Vagina (tissue), 2 donors: ENCODE data around the gene MYEF2. TPM values are rescaled to one million over a fixed set of nuclear protein-coding genes. Genes with fewer than 3 reads are reported as not detected.

ENCODE experiments used
- DNase-seq, 2 donors: peaks; one replicate each; pipeline ENCODE4 v3.0.0-alpha.2; 2017; ENCODE audit errors: extremely low spot score in 2 of 2
- H3K27ac ChIP-seq: fragments of 200-600 bp; sonication (generic); one replicate; pipeline ENCODE4 v1.5.1; 2019
- H3K27me3 ChIP-seq: fragments of 200-600 bp; sonication (generic); one replicate; pipeline ENCODE4 v1.5.1; 2019
- H3K36me3 ChIP-seq, 2 donors: fragments of 200-600 bp; sonication (generic); one replicate each; pipeline ENCODE4 v1.5.1; 2017 to 2019
- H3K4me1 ChIP-seq: fragments of 200-600 bp; sonication (generic); one replicate; pipeline ENCODE4 v1.5.1; 2019
- H3K4me3 ChIP-seq, 2 donors: fragments of 200-600 bp; sonication (generic); 1 replicate in 1 of 2; 2 replicates in 1 of 2; pipeline ENCODE4 v1.5.1; 2016 to 2019
- H3K9me3 ChIP-seq: fragments of 200-600 bp; sonication (generic); one replicate; pipeline ENCODE4 v1.5.1; 2019
- CTCF ChIP-seq, 3 experiments: fragments of 450-650 bp in 2 of 3; fragments of 200-600 bp in 1 of 3; sonication (generic) in 1 of 3; IDR thresholded peaks; one replicate each; pipeline ENCODE4 v1.5.1; 2017 to 2019; ENCODE audit warnings: antibody characterized with exemption in 3 of 3, mild to moderate bottlenecking in 2 of 3, moderate library complexity in 2 of 3
- POLR2A ChIP-seq, 2 donors: fragments of 450-650 bp; IDR thresholded peaks; one replicate each; pipeline ENCODE4 v1.6.1; 2017; ENCODE audit warnings: antibody characterized with exemption in 2 of 2, mild to moderate bottlenecking in 2 of 2, moderate library complexity in 2 of 2
- POLR2AphosphoS5 ChIP-seq, 2 donors: sonication (generic); formaldehyde crosslinking; IDR thresholded peaks; one replicate each; pipeline ENCODE4 v1.9.0; 2017; ENCODE audit warnings: antibody characterized with exemption in 2 of 2, mild to moderate bottlenecking in 2 of 2, low read depth in 1 of 2; ENCODE audit not compliant: insufficient read depth in 1 of 2
- intact Hi-C: fragments of 100-400 bp; cut with DNase I; formaldehyde crosslinking; loops from one replicate; pipeline ENCODE4 v1.15.1; 2023
- total RNA-seq: library from RNA; depleted of rRNA; stranded (reverse); fragments of >200 nt; gene quantifications from one replicate; pipeline ENCODE4 v1.2.3, GENCODE V29; 2016

MYEF2 gene
- total RNA-seq, 1 donor from 2014 or later = 7.1 TPM

GRCh38 chr15:48143856-48144255, 34.2 kb downstream of the MYEF2 start:
- H3K27me3 ChIP-seq = no peaks in the 10 kb centered on the region
- H3K27ac ChIP-seq = no peak overlapping the region
- H3K4me1 ChIP-seq = peaks cover 12% of the 10 kb centered on the region
- no peak overlapping the region for H3K4me3 ChIP-seq
- H3K36me3 ChIP-seq = no peaks in the 10 kb centered on the region
- intact Hi-C loops = no loop called here
- no peak for TF ChIP-seq POLR2A (IDR thresholded peaks at IDR 0.05)
- TF ChIP-seq CTCF (IDR thresholded peaks at IDR 0.05) = no peak
- no peak for TF ChIP-seq POLR2AphosphoS5 (IDR thresholded peaks at IDR 0.05; ENCODE audit: insufficient read depth in 1 of 2, low read depth in 1 of 2)
- no peaks in the 10 kb centered on the region for H3K9me3 ChIP-seq
- DNase-seq = no peak

- Histone ChIP-seq H3K4me1 (no peaks in the 10 kb centered on the region), H3K36me3 (no peaks in the 10 kb centered on the region), H3K4me3 (no peak overlapping the region), H3K9me3 (no peaks in the 10 kb centered on the region), H3K27me3 (no peaks in the 10 kb centered on the region), H3K27ac (no peak overlapping the region)
- TF ChIP-seq POLR2AphosphoS5 (IDR thresholded peaks at IDR 0.05; ENCODE audit: insufficient read depth in 1 of 2, low read depth in 1 of 2) (no peak), POLR2A (IDR thresholded peaks at IDR 0.05) (no peak), CTCF (IDR thresholded peaks at IDR 0.05) (no peak)
- DNase-seq = no peak
- intact Hi-C loops = no loop called here
Measured at GRCh38 chr15:48132874-48133273, 45.2 kb downstream of the MYEF2 start.

DNA sequence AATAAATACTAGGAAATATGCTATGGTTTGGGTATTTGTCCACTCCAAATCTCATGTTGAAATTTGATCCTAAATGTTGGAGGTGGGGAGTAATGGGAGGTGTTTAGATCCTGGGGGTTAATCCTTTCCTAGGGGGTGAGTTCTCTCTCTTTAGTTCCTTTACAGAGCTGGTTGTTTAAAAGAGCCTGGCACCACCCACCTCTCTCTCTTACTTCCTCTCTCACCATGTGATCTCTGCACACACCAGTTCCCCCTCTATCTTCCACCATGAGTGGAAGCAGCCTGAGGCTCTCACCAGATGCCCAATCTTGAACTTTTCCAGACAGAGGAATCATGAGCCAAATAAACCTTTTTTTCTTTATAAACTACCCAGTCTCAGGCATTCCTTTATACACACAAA, 46.8 kb downstream of the MYEF2 start:
- intact Hi-C loops = no loop called here
- Histone ChIP-seq H3K27ac (no peak overlapping the region), H3K36me3 (no peaks in the 10 kb centered on the region), H3K4me1 (no peaks in the 10 kb centered on the region), H3K27me3 (no peaks in the 10 kb centered on the region), H3K4me3 (no peak overlapping the region), H3K9me3 (no peaks in the 10 kb centered on the region)
- DNase-seq = no peak
- no peak for TF ChIP-seq POLR2A (IDR thresholded peaks at IDR 0.05)
- no peak for TF ChIP-seq CTCF (IDR thresholded peaks at IDR 0.05)
- TF ChIP-seq POLR2AphosphoS5 (IDR thresholded peaks at IDR 0.05; ENCODE audit: insufficient read depth in 1 of 2, low read depth in 1 of 2) = no peak

GRCh38 chr15:48126667-48127355, 51.3 kb downstream of the MYEF2 start:
- H3K9me3 ChIP-seq = no peaks in the 10 kb centered on the region
- TF ChIP-seq POLR2A (IDR thresholded peaks at IDR 0.05) (no peak), CTCF (IDR thresholded peaks at IDR 0.05) (no peak), POLR2AphosphoS5 (IDR thresholded peaks at IDR 0.05; ENCODE audit: insufficient read depth in 1 of 2, low read depth in 1 of 2) (no peak)
- no peak overlapping the region for H3K27ac ChIP-seq

GRCh38 chr15:48121849-48122248, 56.2 kb downstream of the MYEF2 start:
- intact Hi-C loops = no loop called here

More at GRCh38 chr15:48126667-48127355, 51.3 kb downstream of the MYEF2 start:
- Histone ChIP-seq H3K36me3 (no peaks in the 10 kb centered on the region), H3K27me3 (no peaks in the 10 kb centered on the region), H3K4me1 (no peaks in the 10 kb centered on the region), H3K4me3 (no peak overlapping the region)
- DNase-seq = no peak
- intact Hi-C loops = no loop called here

More at GRCh38 chr15:48121849-48122248, 56.2 kb downstream of the MYEF2 start:
- TF ChIP-seq POLR2A (IDR thresholded peaks at IDR 0.05) (no peak), CTCF (IDR thresholded peaks at IDR 0.05) (no peak), POLR2AphosphoS5 (IDR thresholded peaks at IDR 0.05; ENCODE audit: insufficient read depth in 1 of 2, low read depth in 1 of 2) (no peak)
- H3K36me3 ChIP-seq = no peaks in the 10 kb centered on the region
- H3K9me3 ChIP-seq = no peaks in the 10 kb centered on the region
- no peaks in the 10 kb centered on the region for H3K4me1 ChIP-seq
- no peak overlapping the region for H3K27ac ChIP-seq
- no peak for DNase-seq
- no peak overlapping the region for H3K4me3 ChIP-seq
- no peaks in the 10 kb centered on the region for H3K27me3 ChIP-seq
